K562 (cell line): ENCODE data around the gene GAA. TPM values are rescaled to one million over a fixed set of nuclear protein-coding genes. Genes with fewer than 3 reads are reported as not detected.

Experiments
- ATAC-seq: fragments of 200-7000 bp; cut with Tn5 transposase; 3 replicates; pipeline ENCODE4 v1.9.1; 2020; ENCODE audit warnings: moderate library complexity
- BruUV-seq: library from RNA; stranded (reverse); fragments of 400-500 nt; replicated peaks from 2 replicates; lab custom pipeline; 2021; lab: Mats Ljungman, UMichigan
- CTCF ChIA-PET: fragments of 300-600 bp; formaldehyde crosslinking; extraction: SDS; loops from one replicate; lab custom pipeline; 2021; ENCODE audit warnings: low intra/inter-chr PET ratio; lab: Yijun Ruan, JAX
- POLR2A ChIA-PET: fragments of 300-600, 350-650 bp; sonication (Branson Sonifier 250); formaldehyde crosslinking; extraction: SDS; loops from one replicate; lab custom pipeline; 2021; ENCODE audit warnings: antibody characterized with exemption, inconsistent platforms; lab: Yijun Ruan, JAX
- DNase-seq, 4 experiments: peaks; one replicate each; pipeline versions ENCODE4 v3.0.0 to v3.0.0-alpha.2; 2011 to 2018; ENCODE audit warnings: low spot score in 3 of 4, mixed read lengths in 3 of 4; ENCODE audit errors: extremely low read depth in 1 of 4
- FAIRE-seq: peaks from 2 replicates; lab custom pipeline; 2011; peaks lifted over from hg19 to GRCh38; lab: Jason Lieb, UNC
- H2AFZ ChIP-seq: 2 replicates; pipeline ENCODE4 v1.6.0; 2011; ENCODE audit warnings: low read depth, low read length, control low read depth, inconsistent platforms
- H3K27ac ChIP-seq: fragments of 200-600 bp; 3 replicates; pipeline ENCODE4 v1.8.0; 2011; ENCODE audit warnings: low read depth, mild to moderate bottlenecking, control low read depth, inconsistent platforms, low read length, moderate library complexity, mixed read lengths; ENCODE audit errors: extremely low read depth
- H3K27me3 ChIP-seq, 2 experiments: fragments of 300-600 bp in 1 of 2; 2 replicates in 1 of 2; 3 replicates in 1 of 2; pipeline versions ENCODE4 v1.6.0 to v1.8.0; 2011; ENCODE audit warnings: inconsistent platforms in 2 of 2, low read length in 2 of 2, mild to moderate bottlenecking in 1 of 2, mixed read lengths in 1 of 2, moderate library complexity in 1 of 2; ENCODE audit not compliant: control insufficient read depth in 2 of 2, insufficient read depth in 2 of 2
- H3K36me3 ChIP-seq: fragments of 300-600 bp; 3 replicates; pipeline ENCODE4 v1.8.0; 2011; ENCODE audit warnings: mild to moderate bottlenecking, low read length, inconsistent platforms; ENCODE audit not compliant: control insufficient read depth, insufficient read depth
- H3K4me1 ChIP-seq, 2 experiments: fragments of 200-600 bp in 1 of 2; replicated peaks in 1 of 2; 2 replicates in 1 of 2; 3 replicates in 1 of 2; pipeline versions ENCODE4 v1.5.1 to v1.8.0; 2011; ENCODE audit warnings: inconsistent platforms in 2 of 2, low read length in 2 of 2, mild to moderate bottlenecking in 1 of 2, mixed read lengths in 1 of 2, moderate library complexity in 1 of 2; ENCODE audit not compliant: control insufficient read depth in 2 of 2, insufficient read depth in 2 of 2
- H3K4me2 ChIP-seq: 2 replicates; pipeline ENCODE4 v1.6.1; 2011; ENCODE audit warnings: low read length, control low read depth, inconsistent platforms, mixed read lengths; ENCODE audit not compliant: insufficient read depth
- H3K4me3 ChIP-seq: fragments of 200-600 bp; sonication (generic), shearing (Covaris generic); 2 replicates; pipeline ENCODE4 v1.5.1; 2016; ENCODE audit warnings: control low read depth, inconsistent platforms
- H3K79me2 ChIP-seq: fragments of 200-600 bp; 3 replicates; pipeline ENCODE4 v1.8.0; 2011; ENCODE audit warnings: low read length, inconsistent platforms; ENCODE audit not compliant: control insufficient read depth, insufficient read depth
- H3K9ac ChIP-seq, 2 experiments: 2 replicates each; pipeline versions ENCODE4 v1.6.0 to v1.6.1; 2011; ENCODE audit warnings: low read depth in 2 of 2, low read length in 2 of 2, control low read depth in 1 of 2, inconsistent platforms in 1 of 2, mild to moderate bottlenecking in 1 of 2, mixed read lengths in 1 of 2; ENCODE audit not compliant: insufficient read depth in 1 of 2
- H3K9me1 ChIP-seq: one replicate; pipeline ENCODE4 v1.6.0; 2011; ENCODE audit warnings: inconsistent platforms, mild to moderate bottlenecking, low read length, moderate library complexity; ENCODE audit not compliant: control insufficient read depth, insufficient read depth
- H3K9me3 ChIP-seq: replicated peaks from 2 replicates; pipeline ENCODE4 v1.5.1; 2011; ENCODE audit warnings: low read depth, low read length, inconsistent platforms; ENCODE audit not compliant: control insufficient read depth, insufficient read depth
- H4K20me1 ChIP-seq: replicated peaks from 2 replicates; pipeline ENCODE4 v1.6.1; 2011; ENCODE audit warnings: low read length, inconsistent platforms, mixed read lengths; ENCODE audit not compliant: control insufficient read depth, insufficient read depth
- BDP1 ChIP-seq: IDR thresholded peaks from 3 replicates; pipeline ENCODE4 v1.6.1; 2011; ENCODE audit not compliant: insufficient read length, insufficient read depth
- E2F8 ChIP-seq: fragments of 450-650 bp; IDR thresholded peaks from 2 replicates; pipeline ENCODE4 v1.7.1; 2018; ENCODE audit warnings: mild to moderate bottlenecking, low read depth; ENCODE audit not compliant: partially characterized antibody
- PRMT5 ChIP-seq: sonication (generic); formaldehyde crosslinking; IDR thresholded peaks from 2 replicates; pipeline ENCODE4 v1.5.0; 2020; ENCODE audit warnings: missing genetic modification reagents
- SMAD4 ChIP-seq: fragments of 250-450 bp; sonication (Bioruptor Pico); conservative IDR thresholded peaks from 2 replicates; pipeline ENCODE4 v1.8.0; 2021; ENCODE audit warnings: inconsistent platforms, mild to moderate bottlenecking, moderate library complexity
- ZNF41 ChIP-seq: fragments of 250-450 bp; sonication (Bioruptor Pico); conservative IDR thresholded peaks from 2 replicates; pipeline ENCODE4 v1.4.0; 2020; ENCODE audit warnings: mild to moderate bottlenecking
- WGBS: fragments of 100-300 bp; shearing (Covaris generic); methylation state at CpG from one replicate; pipeline ENCODE4 v1.1.6; 2016; ENCODE audit warnings: low coverage, mixed read lengths; ENCODE audit not compliant: insufficient coverage; ENCODE audit errors: missing lambda C conversion rate; 5-methylcytosine and 5-hydroxymethylcytosine counted together
- in situ Hi-C: fragments of 300-500 bp; cut with MboI; formaldehyde crosslinking; loops from 4 replicates; pipeline ENCODE4 v1.15.0; 2018; ENCODE audit warnings: inconsistent platforms, mixed read lengths
- intact Hi-C: fragments of 100-400 bp; cut with micrococcal nuclease; formaldehyde crosslinking; loops from 2 replicates; pipeline ENCODE4 v1.14.2; 2022
- polyA plus RNA-seq, 8 experiments: library from polyadenylated mRNA; depleted of rRNA in 4 of 8; stranded (reverse) in 5 of 8; unstranded in 3 of 8; fragments of >200 nt; fragmentation: Nextera tagmentation in 2 of 8; fragmentation: Illumina TruSeq in 1 of 8; extraction: Ambion mirVana in 2 of 8; extraction: Trizol in 1 of 8; gene quantifications; 2 replicates each; pipeline versions ENCODE4 v1.2.1 to v1.2.3, GENCODE V29; 2011 to 2014; ENCODE audit warnings: inconsistent platforms in 1 of 8, missing spikeins in 1 of 8
- total RNA-seq, 7 experiments: library from RNA; depleted of rRNA in 6 of 7; stranded (reverse); fragments of >200 nt in 6 of 7; fragmentation: Illumina TruSeq in 2 of 7; extraction: Trizol in 2 of 7; gene quantifications; 2 replicates each; pipeline versions ENCODE4 v1.2.1 to v1.2.3, GENCODE V29; 2011 to 2021; ENCODE audit warnings: low replicate concordance in 1 of 7

GAA gene
- total and polyA plus RNA-seq, 9 of the 15 experiments (the other 6 are each of a cell fraction or from before 2014, with no cell fraction given) = 0.15 to 6.4 (median 1.7) TPM

- DNase-seq (no peak), ATAC-seq (no peak), FAIRE-seq (no peak)
- POLR2A ChIA-PET = interaction anchor here (0.6 to 1.6 kb wide), 3 partner anchors 15 to 158 kb away, joined by 3 to 8 read pairs (median 3); partner anchors contain the start of gene GAA
- no TSS peak for BruUV-seq
- no peaks in the 10 kb centered on the region for H3K79me2 ChIP-seq
- TF ChIP-seq SMAD4 (CRISPR knock-in tag) (no peak), PRMT5 (CRISPR knock-in tag) (no peak), BDP1 (no peak), ZNF41 (no peak), E2F8 (no peak)
- no peaks in the 10 kb centered on the region for H3K9me1 ChIP-seq
- no peak overlapping the region for H3K9ac ChIP-seq
- peaks cover 0 to 15% of the 10 kb centered on the region in 2 experiments; a peak in 2 of 5 replicates for H3K4me1 ChIP-seq
- H4K20me1 ChIP-seq = peaks cover 5% of the 10 kb centered on the region
- H2AFZ ChIP-seq = no peak overlapping the region
- no peaks in the 10 kb centered on the region for H3K36me3 ChIP-seq
- CTCF ChIA-PET = interaction anchor here (0.6 kb wide), 1 partner anchor 1101 kb away, joined by 6 read pairs; no protein-coding TSS in a partner anchor
- H3K27me3 ChIP-seq = peaks cover 41 to 84% of the 10 kb centered on the region in 2 experiments
- intact Hi-C loops (no loop called here), in situ Hi-C loops (no loop called here)
- WGBS = under 1% methylated on average over 11 of the region's 11 CpGs
- H3K9me3 ChIP-seq = no peaks in the 10 kb centered on the region
- no peak overlapping the region for H3K4me3 ChIP-seq
- H3K4me2 ChIP-seq = no peak overlapping the region
- H3K27ac ChIP-seq = no peak overlapping the region
Observed at GRCh38 chr17:80086616-80087015, 14.8 kb upstream of the GAA start.
